DMS 273 treated with DMSO at 0.1 percent for 48 hours (cell line): Measurements from ENCODE around the gene ACTG1.
"Not testable (repeated sequence)": the region's sequence is repeated elsewhere in the genome, so short reads cannot be mapped to it uniquely, and the experiment has no call there.

Experiments used
- DNase-seq: peaks from one replicate; lab custom pipeline; 2025; lab: John Stamatoyannopoulos, UW

The ACTG1 gene

DNA sequence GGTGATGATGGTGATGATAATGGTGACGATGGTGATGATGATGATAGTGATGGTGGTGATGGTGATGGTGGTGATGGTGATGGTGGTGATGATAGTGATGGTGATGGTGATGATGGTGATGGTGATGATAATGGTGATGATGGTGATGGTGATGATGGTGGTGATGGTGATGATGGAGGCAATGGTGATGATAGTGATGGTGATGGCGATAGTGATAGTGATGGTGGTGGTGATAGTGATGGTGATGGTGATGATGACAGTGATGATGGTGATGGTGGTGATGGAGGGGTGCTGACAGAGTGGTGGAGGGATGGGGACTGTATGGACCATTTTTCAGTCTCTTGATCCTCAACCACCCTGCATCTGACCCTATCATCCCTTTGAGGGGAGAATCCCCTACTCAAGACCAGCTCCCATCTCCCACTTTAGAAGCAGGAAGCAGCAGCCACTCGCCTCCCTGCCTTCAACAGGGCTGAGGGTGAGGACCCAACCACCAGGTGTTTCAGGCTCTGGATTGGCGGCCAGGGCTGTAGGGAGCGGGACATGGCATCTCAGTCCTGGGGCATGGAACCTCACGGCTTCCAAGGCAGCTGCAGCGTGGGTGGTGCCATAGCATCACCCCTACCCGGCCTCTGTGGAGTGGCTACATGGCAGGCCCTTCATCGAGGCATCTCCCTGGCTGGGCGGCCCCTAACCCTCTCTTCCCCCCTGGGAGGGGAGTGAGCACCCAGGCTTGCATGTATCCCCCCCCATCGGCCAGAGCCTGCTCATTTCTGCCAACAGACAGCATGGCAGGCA lies 20.1 kb upstream of the ACTG1 start:
- DNase-seq = no peak

DNA sequence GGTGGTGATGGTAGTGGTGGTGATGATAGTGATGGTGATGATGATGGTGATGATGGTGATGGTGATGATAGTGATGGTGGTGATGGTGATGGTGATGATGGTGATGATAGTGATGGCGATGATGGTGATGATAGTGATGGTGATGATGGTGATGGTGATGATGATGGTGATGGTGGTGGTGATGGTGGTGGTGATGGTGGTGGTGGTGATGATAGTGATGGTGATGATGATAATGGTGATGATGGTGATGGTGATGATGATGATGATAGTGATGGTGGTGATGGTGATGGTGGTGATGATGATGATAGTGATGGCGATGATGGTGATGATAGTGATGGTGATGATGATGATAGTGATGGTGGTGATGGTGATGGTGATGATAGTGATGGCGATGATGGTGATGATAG lies 19.4 kb upstream of the ACTG1 start:
- not testable (repeated sequence) for DNase-seq

DNA sequence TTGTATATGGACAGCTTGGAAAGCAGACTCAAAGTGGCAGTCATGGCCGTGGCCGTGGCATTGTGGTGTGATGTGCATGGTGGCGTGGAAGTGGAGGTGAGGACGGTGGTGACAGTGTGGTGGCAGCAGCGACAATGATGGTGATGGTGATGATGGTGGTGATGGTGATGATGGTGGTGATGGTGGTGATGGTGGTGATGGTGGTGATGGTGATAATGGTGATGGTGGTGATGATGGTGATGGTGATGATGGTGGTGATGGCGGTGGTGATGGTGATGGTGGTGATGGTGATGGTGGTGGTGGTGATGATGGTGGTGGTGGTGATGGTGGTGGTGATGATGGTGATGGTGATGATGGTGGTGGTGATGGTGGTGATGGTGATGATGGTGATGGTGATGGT lies 18.4 kb upstream of the ACTG1 start:
- not testable (repeated sequence) for DNase-seq

- DNase-seq = no peak
Observed at GRCh38 chr17:81529437-81529803, 16.8 kb upstream of the ACTG1 start.

GRCh38 chr17:81528651-81529436 lies 16.2 kb upstream of the ACTG1 start:
- DNase-seq = no peak

DNA sequence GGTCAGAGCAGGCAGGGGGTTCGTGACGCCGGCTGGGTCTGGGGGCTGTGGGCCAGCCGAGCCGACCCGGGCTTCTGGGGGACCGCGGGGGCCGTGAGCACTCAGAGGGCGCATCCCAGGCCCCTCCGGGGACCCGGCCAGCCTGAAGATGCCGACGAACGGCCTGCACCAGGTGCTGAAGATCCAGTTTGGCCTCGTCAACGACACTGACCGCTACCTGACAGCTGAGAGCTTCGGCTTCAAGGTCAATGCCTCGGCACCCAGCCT lies 15.7 kb upstream of the ACTG1 start:
- no peak for DNase-seq

DNA sequence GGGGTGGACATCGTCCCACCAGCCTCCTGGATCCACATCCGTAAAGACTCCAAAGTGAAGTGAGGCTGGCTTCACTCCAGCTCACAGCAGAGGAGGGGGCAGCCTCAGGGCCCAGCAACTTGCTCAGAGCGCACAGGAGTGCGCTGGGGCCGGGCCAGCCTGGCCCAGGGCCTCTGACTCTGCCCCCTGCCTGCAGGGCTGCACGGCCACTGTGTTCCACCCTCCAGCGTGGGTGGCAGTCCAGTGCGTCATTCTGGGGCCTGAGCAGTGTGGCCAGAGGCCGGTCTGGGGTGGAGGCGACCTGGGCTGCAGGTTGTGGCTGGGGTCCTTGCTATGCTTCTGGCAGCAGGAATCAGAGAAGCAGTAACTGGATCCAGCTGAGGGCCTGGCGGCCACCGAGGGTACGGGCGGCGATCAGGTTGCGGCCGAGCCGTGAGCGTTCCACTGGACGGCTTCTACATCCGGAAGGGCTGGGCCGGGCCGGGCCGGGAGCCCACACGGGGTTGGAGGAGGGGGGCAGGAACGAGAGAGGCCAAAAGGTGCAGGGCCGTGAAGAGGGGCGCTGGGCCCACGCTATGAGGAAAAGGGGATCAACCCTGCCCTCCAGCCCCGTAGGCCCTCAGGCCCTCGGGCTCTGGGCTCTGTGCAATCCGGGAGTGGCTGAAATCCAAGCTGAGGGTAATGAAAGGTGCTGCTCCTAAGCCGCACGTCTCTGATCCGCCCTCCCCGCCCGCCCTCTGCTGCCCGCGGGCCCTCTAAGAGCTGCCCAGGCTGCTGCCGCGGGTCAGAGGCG lies 15.2 kb upstream of the ACTG1 start, which contains the start of gene FSCN2:
Gene FSCN2 (plus strand): TSS at position 787 of the 793 bp plus-strand sequence. CDS start 155 bp downstream, outside the sequence.
- DNase-seq = no peak

GRCh38 chr17:81526662-81527571 lies 14.3 kb upstream of the ACTG1 start:
- DNase-seq = no peak

- DNase-seq = no peak
Observed at GRCh38 chr17:81524865-81525159, 12.2 kb upstream of the ACTG1 start.

DNA sequence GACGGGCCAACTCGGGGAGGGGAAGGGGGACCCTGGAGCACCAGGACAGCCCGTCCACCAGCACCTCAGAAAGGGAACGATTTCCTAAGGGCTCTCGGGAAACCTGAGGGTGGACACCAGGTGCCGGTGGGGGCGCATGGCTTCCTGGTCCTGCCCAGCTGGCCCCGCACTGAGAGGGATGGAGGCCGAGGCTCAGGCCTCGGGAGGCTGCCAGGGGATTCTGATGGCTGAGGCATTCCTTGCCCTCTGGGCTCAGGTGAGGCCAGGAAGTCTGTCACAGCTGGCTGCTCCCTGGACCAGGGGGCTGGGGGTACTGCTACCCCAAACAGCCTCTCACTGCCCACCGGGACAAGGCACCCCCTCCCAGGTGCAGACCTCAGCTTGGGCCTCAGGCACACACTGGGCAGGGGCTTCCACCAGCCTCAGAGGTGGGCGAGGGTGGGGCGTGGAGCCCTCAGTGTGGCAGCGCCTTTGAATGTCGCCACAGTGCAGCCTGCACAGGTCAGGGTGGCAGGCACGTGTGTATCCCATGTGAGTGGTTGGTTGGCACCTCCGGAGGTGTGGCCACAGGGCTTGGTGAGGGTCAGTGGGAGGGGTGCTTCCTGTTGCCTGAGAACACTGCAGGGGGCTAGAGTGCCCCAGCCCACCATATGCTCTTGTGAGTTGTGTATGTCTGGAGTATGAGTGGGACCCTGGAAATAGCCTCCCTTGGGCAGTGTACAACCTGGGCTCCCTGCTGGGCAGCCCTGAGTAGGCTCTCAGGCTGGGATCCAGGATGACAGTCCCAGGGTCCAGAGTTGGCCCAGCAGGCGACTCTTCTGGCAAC lies 11.7 kb upstream of the ACTG1 start:
- DNase-seq = no peak

GRCh38 chr17:81523402-81524038 lies 10.9 kb upstream of the ACTG1 start:
- DNase-seq = no peak

- DNase-seq = no peak
Observed at GRCh38 chr17:81522491-81523401, 10.1 kb upstream of the ACTG1 start.

DNA sequence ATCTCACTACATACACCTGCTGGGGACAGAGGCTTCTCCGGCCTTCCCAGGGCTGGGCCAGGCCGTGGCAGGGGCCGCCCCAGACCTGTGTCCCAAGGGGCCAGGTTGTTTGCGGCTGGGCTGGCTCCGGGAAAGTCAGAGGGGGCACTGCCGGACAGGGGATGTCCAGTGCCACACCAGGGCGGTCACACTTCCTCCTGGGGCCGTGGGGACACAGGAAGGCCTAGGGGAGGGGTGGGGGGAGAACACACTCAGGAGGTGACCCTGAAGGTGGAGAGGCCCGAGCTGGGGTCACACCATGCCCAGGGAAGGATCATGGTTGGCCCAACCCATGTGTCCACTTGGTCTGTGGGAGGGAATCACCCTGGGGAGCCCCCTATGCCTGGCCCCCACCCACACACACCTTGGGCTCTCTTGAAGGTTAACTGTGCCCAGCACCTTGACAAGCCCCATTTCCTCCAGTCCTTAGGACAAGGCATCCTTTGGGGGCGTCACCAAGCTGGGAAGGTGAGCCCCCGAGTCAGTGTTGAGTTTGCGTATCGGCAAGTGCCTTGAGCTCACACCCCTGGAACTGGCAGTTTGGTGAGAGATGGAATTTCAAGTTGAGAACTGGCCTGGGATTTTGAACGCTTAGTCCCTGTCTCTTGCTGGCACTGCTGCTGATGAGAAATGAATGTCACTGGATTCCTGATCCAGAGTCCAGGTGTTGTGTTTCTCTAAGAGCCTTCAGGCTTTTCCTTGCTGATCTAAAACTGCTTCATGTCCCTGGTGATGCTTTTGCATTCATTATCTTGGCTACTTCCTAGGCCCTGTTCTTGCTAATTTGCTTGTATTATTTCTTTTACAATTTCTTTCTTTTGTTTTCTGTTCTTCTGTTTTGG lies 7.7 kb upstream of the ACTG1 start:
- DNase-seq = no peak

DNA sequence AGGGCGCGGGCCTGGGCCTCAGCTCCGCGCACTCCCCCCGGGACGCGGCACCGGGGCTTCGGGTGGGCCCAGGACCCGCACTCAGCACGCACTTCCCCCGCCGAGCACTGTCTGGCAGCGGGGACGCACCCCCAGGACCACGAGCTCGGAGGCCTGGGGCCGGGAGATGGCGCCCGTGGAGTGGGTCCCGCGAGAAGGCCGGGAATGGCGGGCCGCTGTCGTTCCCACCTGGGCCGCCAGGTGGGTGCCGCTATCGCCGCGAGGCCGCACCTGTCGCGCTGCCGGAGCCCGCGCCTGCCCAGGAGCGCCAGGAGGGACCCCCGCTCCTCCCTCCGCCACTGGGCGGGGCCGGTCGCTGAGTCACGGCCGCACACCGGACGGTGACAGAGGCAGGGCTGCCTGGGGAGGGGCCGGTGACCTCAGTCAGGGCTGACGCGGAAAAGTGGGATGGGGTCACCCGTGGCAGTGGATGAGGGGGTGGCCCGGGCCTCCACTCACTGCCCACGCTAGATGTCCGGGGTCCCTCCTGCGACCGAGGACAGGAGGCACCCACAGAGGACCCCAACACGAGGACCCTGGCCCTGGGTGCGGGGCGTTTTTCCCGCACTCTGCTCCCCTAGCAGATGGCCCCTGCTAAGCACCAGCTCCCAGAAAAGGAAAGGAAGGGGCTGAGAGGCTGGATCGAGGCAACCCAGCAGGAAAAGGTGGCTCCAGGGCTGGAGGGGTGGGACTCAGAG lies 6.9 kb upstream of the ACTG1 start:
- DNase-seq = no peak

- DNase-seq = no peak
Observed at GRCh38 chr17:81518785-81519283, 6.2 kb upstream of the ACTG1 start.

- DNase-seq = no peak
Observed at GRCh38 chr17:81518113-81518784, 5.7 kb upstream of the ACTG1 start.
